ENCODE measurements around the gene NEMP1.

- TF ChIP-seq, protein P1, sequence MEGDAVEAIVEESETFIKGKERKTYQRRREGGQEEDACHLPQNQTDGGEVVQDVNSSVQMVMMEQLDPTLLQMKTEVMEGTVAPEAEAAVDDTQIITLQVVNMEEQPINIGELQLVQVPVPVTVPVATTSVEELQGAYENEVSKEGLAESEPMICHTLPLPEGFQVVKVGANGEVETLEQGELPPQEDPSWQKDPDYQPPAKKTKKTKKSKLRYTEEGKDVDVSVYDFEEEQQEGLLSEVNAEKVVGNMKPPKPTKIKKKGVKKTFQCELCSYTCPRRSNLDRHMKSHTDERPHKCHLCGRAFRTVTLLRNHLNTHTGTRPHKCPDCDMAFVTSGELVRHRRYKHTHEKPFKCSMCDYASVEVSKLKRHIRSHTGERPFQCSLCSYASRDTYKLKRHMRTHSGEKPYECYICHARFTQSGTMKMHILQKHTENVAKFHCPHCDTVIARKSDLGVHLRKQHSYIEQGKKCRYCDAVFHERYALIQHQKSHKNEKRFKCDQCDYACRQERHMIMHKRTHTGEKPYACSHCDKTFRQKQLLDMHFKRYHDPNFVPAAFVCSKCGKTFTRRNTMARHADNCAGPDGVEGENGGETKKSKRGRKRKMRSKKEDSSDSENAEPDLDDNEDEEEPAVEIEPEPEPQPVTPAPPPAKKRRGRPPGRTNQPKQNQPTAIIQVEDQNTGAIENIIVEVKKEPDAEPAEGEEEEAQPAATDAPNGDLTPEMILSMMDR (IDR thresholded peaks at IDR 0.05; ENCODE audit: insufficient read depth, low read length), result no peak
- TF ChIP-seq POLR2AphosphoS5 (IDR thresholded peaks at IDR 0.05; ENCODE audit: low read depth), result no peak
These were observed 33.7 kb downstream of the NEMP1 start for GRCh38 chr12:57044889-57045288.

Data from HL-60 (cell line).